GM10248 (cell line): ENCODE measurements around the gene OGN.

Experiments
- CTCF ChIA-PET: fragments of 300-600 bp; sonication (Branson Sonifier 250); formaldehyde crosslinking; extraction: SDS; loops from one replicate; lab custom pipeline; 2021; ENCODE audit warnings: antibody characterized with exemption; lab: Yijun Ruan, JAX
- POLR2A ChIA-PET: fragments of 350-650 bp; sonication (Branson Sonifier 250); formaldehyde crosslinking; extraction: SDS; loops from one replicate; lab custom pipeline; 2020; ENCODE audit warnings: antibody characterized with exemption; lab: Yijun Ruan, JAX
- DNase-seq: peaks from one replicate; pipeline ENCODE4 v3.0.0; 2012; ENCODE audit errors: extremely low spot score
- CTCF ChIP-seq: IDR thresholded peaks from 2 replicates; pipeline ENCODE4 v1.5.1; 2012; ENCODE audit warnings: mild to moderate bottlenecking, low read depth; ENCODE audit errors: extremely low read depth, missing control alignments, control extremely low read depth

The OGN gene

GRCh38 chr9:92384375-92384774 lies 20.0 kb downstream of the OGN start:
- ChIA-PET POLR2A (no interaction called here), CTCF (interaction anchor here (0.9 to 1.4 kb wide), 2 partner anchors 16 to 36 kb away, joined by 3 read pairs; no protein-coding TSS in a partner anchor)
- no peak for DNase-seq
- TF ChIP-seq CTCF, result no peak

GRCh38 chr9:92381775-92382174 lies 22.6 kb downstream of the OGN start:
- CTCF ChIA-PET, result interaction anchor here (1.0 kb wide), 1 partner anchor 213 kb away, joined by 3 read pairs; no protein-coding TSS in a partner anchor
- POLR2A ChIA-PET, result no interaction called here
- DNase-seq, result no peak

GRCh38 chr9:92380603-92381002 lies 23.8 kb downstream of the OGN start:
- DNase-seq, result no peak
- no peak for TF ChIP-seq CTCF
- ChIA-PET POLR2A (no interaction called here), CTCF (interaction anchor here (1.2 kb wide), 1 partner anchor 241 kb away, joined by 4 read pairs; no protein-coding TSS in a partner anchor)

More at GRCh38 chr9:92381775-92382174, 22.6 kb downstream of the OGN start:
- TF ChIP-seq CTCF, result no peak

GRCh38 chr9:92378865-92379560 lies 25.4 kb downstream of the OGN start:
- no peak for TF ChIP-seq CTCF
- CTCF ChIA-PET, result interaction anchor here (1.0 to 1.2 kb wide), 2 partner anchors 8 to 12 kb away, joined by 3 read pairs; no protein-coding TSS in a partner anchor
- no peak for DNase-seq
- POLR2A ChIA-PET, result no interaction called here

- POLR2A ChIA-PET, result no interaction called here
- CTCF ChIA-PET, result no interaction called here
- DNase-seq, result no peak
- no peak for TF ChIP-seq CTCF
Measured at GRCh38 chr9:92377876-92378275, 26.5 kb downstream of the OGN start.

GRCh38 chr9:92373167-92373566 lies 31.2 kb downstream of the OGN start:
- TF ChIP-seq CTCF, result no peak
- DNase-seq, result no peak
- CTCF ChIA-PET, result no interaction called here
- POLR2A ChIA-PET, result no interaction called here
